Activated CD4-positive, alpha-beta T cell treated with anti-CD3 and anti-CD28 coated beads, Interleukin-2, amount 10 ng/mL, durations not matched to agents 7 days and 5 days (primary cell): ENCODE data around the gene TMEM138. TPM values are rescaled to one million over a fixed set of nuclear protein-coding genes. Genes with fewer than 3 reads are reported as not detected.

Experiments used
- total RNA-seq, 2 experiments: library from RNA; stranded (reverse); gene quantifications; one replicate each; pipeline ENCODE4 v1.2.3, GENCODE V29; 2021

The TMEM138 gene
- total RNA-seq, 2 experiments from 2014 or later, result 52.0 to 60.4 TPM

Other genes with a start within 250 kb of the TMEM138 start
- gene VPS37C, start 200.9 kb upstream of the TMEM138 start, total RNA-seq, result 1 to 10 TPM; 5.5 to 5.8 TPM
- not detected for gene PGA3, start 158.9 kb upstream of the TMEM138 start, total RNA-seq
- gene PGA4, start 140.0 kb upstream of the TMEM138 start, total RNA-seq, result not detected
- gene PGA5, start 121.2 kb upstream of the TMEM138 start, total RNA-seq, result not detected
- gene VWCE, start 67.1 kb upstream of the TMEM138 start, total RNA-seq, result 1 to 10 TPM; 1.6 to 1.7 TPM
- gene DDB1, start 29.3 kb upstream of the TMEM138 start, total RNA-seq, result 100 to 1,000 TPM; 207 to 222 TPM
- gene TKFC, start 29.1 kb upstream of the TMEM138 start, total RNA-seq, result 10 to 100 TPM; 40.0 to 46.9 TPM
- 10 to 100 TPM; 49.4 to 59.6 TPM for gene CYB561A3, start 492 bp upstream of the TMEM138 start, total RNA-seq
- 1 to 10 TPM; 3.7 to 6.3 TPM for gene TMEM216, start 30.2 kb downstream of the TMEM138 start, total RNA-seq
- 100 to 1,000 TPM; 106 to 133 TPM for gene CPSF7, start 67.6 kb downstream of the TMEM138 start, total RNA-seq
- 10 to 100 TPM; 42.4 to 48.3 TPM for gene SDHAF2, start 67.8 kb downstream of the TMEM138 start, total RNA-seq
- gene LRRC10B, start 146.4 kb downstream of the TMEM138 start, total RNA-seq, result not detected
- gene SYT7, start 218.7 kb downstream of the TMEM138 start, total RNA-seq, result not detected